GM20431 (cell line): ENCODE results near the gene SHROOM4.

Experiments used
- in situ Hi-C: fragments of 300-500 bp; cut with MseI, MboI; formaldehyde crosslinking; loops from one replicate; pipeline ENCODE4 v1.15.0; 2020; ENCODE audit warnings: low sequenced_read_pairs; ENCODE audit not compliant: unreplicated experiment

The SHROOM4 gene

DNA sequence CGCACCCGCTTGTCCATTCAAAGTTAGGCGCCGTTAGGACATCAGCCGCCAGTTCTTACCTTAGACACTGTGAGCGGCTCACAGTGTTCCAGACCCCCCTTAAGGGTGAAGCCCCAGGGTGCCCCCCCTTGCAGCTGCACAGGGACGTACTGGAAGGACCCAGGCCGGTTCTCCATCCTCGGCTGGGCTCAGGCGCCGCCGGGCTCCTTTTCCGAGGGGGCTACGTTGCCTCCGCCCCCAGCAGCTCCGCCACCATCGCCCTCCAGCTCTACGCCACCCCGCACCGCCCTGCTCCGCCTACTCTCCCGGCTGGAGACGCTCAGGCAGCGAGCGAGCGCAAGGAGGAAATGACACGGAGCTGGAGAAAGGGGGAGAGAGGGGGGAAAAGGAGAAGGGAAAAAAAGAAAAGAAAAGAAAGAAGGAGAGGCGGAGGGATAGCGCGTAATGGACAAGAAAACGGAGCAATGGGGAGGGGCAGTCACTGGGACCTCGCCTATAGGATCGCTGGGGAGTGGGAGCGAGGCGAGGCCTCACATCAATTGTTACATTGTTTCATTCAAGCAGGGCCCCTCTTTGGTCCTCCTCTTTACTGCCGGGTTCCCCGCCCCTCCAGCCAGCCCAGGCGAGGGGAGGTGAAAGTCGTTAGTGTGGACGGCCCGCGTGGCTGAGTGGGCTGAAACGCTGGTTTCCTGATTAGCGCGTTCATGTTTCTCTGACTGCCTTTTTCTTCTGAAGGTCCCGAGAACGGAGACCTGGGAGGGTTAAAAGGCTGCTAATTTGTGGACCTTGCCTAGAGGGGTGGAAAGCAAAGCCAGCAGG, at the start of gene SHROOM4:
SHROOM4 (minus strand) TSS at position 352 of the 819 bp plus-strand sequence; CDS start at position 176, 176 bp downstream.
- in situ Hi-C loops: no loop called here

- in situ Hi-C loops: no loop called here
Measured at GRCh38 chrX:50863471-50863870, 49.5 kb upstream of the SHROOM4 start.

- in situ Hi-C loops: no loop called here
Measured at GRCh38 chrX:50860518-50860917, 46.5 kb upstream of the SHROOM4 start.

GRCh38 chrX:50858548-50858947, 44.6 kb upstream of the SHROOM4 start:
- in situ Hi-C loops: no loop called here

DNA sequence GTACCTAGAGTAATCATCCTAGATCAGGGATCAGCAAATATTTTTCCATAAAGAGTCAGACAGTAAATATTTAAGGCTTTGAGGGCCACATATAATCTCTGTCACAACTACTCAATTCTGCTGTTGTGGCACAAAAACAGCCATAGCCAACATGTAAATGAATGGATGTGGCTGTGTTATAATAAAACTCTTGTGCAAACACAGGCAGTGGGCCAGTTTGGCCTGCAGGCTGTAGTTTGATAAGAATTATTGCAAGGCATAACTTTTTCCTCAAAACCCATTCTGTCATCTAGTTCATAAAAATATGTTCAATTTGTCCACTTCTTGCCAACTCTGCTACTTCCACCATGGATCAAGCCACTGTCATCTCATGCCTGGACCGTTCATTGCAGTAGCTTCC, 39.4 kb upstream of the SHROOM4 start:
- in situ Hi-C loops: no loop called here

GRCh38 chrX:50852524-50852923, 38.5 kb upstream of the SHROOM4 start:
- in situ Hi-C loops: no loop called here

DNA sequence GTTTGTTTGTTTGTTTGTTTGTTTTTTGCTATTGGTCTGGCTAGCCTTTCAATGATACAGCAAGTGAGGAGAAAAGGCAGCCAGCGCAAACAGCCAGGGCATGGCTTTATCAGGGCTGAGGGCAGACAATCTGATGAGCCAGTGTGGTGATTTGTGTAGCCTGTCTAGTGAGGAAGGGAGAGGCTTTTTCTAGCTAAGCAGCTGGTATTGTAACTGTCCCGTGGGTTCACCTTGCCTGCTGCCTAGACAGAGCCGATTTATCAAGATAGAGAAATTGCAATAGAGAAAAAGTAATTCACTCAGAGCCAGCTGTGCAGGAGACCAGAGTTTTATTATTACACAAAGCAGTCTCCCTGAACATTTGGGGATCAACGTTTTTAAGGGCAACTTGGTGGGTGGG, 28.2 kb upstream of the SHROOM4 start:
- in situ Hi-C loops: no loop called here

DNA sequence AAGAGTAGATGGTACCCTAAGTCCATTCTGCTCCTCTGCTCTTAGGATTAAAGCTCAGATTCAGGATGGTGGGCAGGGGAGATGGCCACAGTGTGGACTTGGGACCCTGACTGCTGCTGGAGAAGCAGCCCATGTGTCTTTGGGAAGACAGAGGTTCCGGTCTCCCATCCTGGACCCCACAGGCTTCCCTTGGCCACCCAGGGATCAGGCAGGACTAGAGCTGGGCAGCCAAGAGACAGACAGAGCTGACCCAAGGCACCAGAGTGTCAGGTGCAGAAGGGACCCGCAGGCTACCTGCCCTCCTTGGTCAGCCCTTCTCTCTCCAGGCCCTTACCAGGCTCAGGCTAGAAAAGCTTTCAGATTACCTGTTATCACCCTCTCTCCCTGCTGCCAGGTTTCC, 25.7 kb upstream of the SHROOM4 start:
- in situ Hi-C loops: no loop called here

DNA sequence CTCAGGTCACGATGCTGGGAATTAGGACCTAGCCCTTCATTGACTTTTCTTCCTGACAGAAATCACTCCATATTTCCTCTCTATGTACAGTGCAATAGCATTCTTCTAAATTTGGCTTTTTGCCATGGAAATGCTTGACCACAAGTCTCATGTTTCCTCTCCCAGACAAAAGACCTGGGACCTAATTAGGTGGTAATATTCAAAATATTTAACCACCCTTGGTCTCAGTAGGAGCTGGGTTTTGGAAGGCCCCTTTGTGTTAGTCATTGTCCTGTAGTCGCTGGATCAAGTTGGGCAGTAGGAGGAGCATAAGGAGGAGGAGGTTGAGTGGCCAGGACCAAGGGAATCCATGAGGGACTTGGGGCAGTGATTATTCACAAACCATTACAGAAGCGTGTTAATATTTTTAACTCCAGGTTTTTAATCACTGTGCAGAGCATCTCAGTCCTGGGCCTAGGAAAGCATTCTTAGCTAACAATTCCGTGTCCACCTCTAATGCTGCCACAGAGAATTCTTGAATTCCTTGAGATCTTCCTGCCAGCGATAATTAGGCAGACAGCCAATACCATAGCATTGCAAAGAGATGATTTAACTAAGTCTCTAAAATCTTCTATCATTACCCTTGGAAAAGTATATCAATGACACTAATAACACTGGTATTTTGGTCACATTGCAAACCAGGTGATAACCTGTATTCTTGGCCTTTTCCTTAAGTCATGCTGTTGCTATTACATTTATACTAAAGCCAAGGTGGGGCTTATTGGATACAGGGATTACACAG, 25.0 kb upstream of the SHROOM4 start:
- in situ Hi-C loops: no loop called here

DNA sequence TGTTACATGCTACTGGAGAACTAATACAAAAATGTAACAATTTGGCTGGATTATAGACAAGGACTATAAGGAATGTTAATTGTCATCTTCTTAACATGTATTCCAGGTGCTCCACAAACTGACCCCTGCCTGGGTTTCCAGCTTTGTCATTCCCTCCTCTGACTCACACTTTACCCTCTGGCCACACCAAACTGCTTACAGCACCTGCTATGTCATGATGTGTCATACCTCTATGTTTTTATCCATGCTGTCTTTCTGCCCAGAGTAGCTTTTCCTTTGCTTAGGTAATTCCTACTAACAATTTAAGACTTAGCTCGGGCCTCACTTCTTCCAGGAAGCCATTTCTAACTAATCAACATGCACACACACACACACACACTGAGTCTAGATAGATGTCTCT, 14.0 kb upstream of the SHROOM4 start:
- in situ Hi-C loops: no loop called here

DNA sequence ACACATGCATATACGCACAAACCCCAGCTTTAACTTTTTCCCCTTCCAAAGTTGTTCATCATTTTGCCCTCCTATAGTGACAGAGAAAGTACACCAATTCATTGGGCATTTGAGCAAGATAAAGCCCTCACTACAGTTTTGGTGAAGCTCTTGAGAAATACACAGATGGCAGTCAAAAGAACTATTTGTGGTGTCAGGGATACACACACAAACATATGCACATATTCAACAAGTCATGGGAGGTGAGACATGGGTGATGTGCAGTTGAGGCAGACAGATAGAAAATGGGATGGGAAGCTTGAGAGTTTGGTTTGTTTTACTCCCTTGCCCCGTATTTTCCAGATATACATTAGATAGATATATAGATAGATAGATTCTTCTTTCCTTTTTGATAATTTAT, 11.8 kb upstream of the SHROOM4 start:
- in situ Hi-C loops: no loop called here

DNA sequence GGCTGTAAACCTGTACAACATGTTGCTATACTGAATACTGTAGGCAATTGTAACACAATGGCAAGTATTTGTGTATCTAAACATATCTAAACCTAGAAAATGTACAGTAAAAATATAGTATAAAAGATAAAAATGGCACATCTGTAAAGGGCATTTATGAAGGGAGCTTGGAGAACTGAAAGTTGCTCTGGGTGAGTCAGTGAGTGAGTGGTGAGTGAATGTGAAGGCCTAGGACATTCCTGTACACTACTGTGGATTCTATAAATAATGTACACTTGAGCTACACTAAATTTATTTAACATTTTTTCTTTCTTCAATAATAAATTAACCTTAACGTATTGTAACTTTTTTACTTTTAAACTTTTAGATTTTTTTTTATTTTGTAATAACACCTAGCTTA, 5.0 kb upstream of the SHROOM4 start:
- in situ Hi-C loops: no loop called here

GRCh38 chrX:50815120-50815519, 1.1 kb upstream of the SHROOM4 start:
- in situ Hi-C loops: no loop called here

DNA sequence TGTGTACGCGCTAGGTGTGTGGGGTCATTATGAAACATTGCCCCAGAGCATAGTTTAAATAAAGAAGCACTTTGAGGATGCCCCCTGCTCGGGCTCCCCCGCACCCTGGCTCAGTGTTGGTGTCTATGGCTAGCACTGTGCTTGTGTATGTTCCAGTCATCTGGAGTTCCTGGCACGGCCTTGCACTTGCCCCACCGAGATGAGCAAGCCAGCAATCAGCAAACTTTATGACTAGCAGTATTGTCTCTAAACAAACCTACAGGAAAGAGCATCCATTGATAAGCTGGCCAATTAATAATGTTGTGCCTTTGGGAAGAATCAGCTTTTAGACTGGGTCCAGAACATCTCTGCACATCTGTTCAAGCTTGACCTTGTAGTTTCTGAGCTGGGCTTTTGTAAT, 707 bp upstream of the SHROOM4 start:
- in situ Hi-C loops: no loop called here

- in situ Hi-C loops: no loop called here
Measured at GRCh38 chrX:50812995-50813842, 775 bp downstream of the SHROOM4 start.

DNA sequence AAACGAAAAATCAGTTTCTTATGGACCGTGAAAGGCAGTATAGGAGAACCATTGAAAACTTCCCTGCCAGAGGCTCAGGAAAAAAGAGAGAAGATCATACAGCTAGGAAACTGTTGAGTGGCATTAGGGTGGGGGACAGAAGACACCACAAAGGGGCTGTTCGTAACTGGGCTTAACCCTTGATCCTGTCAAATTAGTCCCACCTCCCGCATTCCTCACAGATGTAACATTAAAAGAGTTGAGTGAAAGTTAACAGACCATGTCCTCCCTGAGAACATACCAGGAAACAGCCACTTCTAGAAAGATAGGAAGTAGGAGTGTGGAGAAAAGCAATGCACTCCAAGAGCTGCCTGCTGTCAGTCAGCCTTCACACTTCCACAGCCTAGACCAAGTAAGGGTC, 8.7 kb downstream of the SHROOM4 start:
- in situ Hi-C loops: no loop called here

GRCh38 chrX:50801135-50801534, 12.9 kb downstream of the SHROOM4 start:
- in situ Hi-C loops: no loop called here

- in situ Hi-C loops: no loop called here
Measured at GRCh38 chrX:50799531-50799961, 14.4 kb downstream of the SHROOM4 start.

- in situ Hi-C loops: no loop called here
Measured at GRCh38 chrX:50798783-50799182, 15.2 kb downstream of the SHROOM4 start.

GRCh38 chrX:50787099-50787498, 26.9 kb downstream of the SHROOM4 start:
- in situ Hi-C loops: no loop called here
